HG03175 (cell line): ENCODE results near the gene FAM193A.
"Not testable (repeated sequence)": the region's sequence is repeated elsewhere in the genome, so short reads cannot be mapped to it uniquely, and the experiment has no call there.

Source experiments
- ATAC-seq: cut with Tn5 transposase; IDR thresholded peaks from one replicate; pipeline ENCODE4 v1.9.1; 2021; ENCODE audit warnings: mild to moderate bottlenecking, moderate library complexity; ENCODE audit not compliant: unreplicated experiment

FAM193A gene

DNA sequence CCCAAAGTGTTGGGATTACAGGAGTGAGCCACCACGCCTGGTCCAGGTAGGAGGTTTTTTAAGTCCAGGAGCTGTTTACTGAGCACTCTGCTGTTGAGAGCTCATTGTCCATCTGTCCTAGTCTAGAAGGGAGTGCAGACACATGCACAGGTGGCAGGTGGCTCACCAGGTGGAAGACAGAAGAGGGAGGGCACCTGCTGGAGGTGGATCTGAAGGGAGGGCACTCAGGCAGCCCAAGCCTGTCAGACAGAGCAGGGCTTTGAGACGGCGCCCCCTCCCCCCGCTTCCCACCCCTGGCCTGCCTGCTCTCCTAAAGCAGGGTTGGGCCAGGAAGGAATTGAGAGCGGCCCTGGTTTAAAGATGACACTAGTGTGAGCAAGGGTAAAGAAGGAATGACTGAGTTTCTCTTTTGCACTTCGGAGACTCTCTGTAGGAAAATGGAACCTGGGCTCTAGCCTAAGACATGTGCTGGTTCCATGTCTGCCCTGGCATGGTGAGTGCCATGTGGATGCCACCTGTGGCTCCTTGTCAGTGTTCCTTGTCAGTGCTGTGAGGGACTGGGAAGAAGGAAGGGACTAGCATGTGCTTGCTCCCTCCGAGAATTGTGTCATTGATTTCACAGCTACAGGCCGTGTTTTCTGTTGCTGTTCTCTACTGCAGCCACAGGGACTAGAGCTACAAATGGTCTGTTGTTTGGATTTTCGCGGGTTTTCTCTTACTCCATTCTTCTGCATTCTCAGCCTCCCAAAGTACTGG is 111.1 kb downstream of the FAM193A start:
- no peak for ATAC-seq

DNA sequence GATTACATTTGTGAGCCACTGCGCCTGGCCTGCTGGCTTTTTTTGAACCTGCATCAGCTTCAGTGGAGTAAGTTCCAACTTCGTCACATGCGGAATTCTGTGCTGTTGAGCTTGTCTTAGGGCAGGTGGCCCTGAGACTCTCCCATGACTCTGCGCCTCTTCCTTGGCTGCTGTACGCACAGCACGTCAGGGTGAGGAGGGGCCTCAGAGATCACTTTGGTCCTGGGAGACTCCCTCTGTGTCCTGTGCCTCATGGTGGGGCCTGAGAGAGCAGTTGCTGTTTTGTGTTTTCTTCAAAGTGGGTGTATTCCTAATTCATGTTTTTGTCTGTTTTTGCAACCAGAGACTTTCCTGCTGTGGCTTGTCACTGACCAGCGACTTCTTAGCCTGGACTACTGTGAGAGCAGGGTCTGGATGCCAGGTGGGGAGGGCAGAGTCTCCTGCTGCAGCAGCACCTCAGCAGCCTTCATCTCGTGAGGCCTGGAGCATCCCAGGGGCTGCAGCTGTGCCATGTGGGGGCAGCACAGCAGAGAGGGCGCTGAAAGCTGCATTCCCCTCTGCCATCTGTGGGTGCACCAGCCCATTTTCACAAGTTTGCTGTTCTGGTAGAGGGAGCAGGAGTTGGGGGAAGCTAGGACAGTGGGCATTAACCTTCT is 111.8 kb downstream of the FAM193A start:
- no peak for ATAC-seq

DNA sequence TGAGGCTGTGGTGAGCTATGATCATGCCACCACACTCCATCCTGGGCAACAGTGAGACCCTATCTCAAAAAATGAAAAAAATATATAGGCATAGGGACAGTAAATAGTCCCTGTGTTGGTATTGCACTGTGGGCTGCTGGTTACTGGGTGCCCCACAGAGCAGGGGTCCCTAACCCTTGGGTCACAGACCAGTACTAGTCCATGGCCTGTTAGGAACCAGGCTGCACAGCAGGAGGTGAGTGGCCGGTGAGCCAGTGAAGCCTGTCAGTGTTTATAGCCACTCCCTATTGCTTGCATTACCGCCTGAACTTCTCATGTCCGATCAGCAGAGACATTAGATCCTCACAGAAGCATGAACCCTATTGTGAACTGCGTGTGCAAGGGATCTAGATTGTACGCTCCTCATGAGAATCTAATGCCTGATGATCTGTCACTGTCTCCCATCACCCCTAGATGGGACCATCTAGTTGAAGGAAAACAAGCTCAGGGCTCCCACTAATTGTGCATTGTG is 113.2 kb downstream of the FAM193A start:
- no peak for ATAC-seq

DNA sequence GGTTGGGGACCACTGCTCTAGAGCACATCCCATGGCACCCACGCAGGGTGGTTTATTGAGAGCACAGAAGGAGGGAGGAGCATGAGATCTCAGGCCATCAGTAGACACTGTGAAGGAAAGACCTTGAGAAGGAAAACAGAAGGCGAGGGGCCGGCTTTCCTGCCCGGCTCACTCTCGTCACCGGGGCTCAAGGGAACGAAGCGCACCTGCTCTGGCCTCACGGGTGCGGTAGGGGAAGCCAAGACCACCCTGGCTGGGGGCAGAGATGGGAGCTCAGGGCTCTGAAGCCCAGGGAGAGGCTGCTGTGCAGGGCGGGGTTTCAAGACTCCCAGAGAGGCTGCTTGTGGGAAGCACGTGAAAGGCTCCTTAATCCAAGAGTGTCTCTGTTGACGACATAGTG is 113.8 kb downstream of the FAM193A start:
- no peak for ATAC-seq

DNA sequence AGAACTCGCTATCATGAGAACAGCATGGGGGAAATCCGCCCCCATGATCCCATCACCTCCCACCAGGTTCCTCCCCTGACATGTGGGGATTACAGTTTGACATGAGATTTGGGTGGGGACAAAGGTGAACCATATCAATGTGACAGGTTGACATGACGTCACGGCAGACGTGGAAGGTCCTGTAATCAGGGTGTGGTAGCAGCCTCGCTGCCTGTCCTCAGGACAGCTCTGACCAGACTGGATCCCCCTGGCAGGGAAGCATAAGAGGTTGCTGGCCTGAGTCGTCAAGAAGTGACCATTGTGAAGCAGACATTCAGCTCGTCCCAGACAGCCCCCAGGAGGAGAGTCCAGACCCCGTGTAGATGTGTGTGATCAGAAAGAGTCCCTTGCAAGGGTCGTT is 115.1 kb downstream of the FAM193A start:
- no peak for ATAC-seq

DNA sequence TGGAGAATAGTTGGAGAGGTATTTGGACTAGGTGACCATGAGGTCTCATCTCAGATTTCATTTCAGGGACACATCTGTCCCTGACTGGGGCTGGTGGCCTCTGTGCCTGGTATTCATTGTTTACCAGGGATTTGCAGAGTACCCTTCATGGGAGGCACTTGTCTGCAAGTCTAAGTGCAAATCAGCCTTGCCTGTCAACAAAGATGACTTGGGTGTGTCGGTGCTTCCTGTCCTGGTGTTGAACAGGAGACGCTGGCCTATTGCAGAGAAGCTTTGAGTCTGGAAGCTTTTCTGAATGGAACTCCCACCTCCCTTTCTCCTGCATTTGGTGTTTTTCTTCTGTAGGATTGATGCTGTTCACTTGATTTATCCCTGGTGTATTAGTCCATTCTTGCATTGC is 115.6 kb downstream of the FAM193A start:
- no peak for ATAC-seq

DNA sequence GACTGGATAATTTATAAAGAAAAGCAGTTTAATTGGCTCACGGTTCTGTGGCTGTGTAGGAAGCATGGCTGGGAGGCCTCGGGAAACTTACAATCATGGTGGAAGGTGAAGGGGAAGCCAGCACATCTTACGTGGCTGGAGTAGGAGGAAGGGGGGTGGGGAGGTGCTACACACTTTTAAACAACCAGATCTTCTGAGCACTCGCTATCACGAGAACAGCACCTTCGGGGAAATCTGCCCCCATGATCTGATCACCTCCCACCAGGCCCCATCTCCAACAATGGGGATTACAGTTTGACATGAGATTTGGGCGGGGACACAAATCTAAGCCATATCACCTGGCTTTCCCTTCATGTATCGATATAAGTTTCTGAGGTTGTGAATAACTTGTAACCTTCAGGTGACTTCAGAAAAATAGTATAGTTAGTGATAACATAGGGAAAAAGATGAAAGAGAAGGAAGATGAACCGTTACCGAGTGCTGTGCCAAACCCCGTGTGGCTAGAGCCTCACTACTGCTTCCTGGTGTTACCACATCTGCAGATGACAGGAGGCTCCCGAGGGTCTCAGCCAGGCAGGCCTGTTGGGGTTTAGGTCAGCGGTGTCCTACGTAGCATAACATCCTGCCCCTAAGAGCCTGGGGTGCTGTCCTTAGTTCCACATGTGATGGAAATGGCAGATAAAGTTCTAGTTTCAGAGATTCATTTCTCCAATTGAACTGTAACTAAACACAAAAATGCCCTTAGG is 116.1 kb downstream of the FAM193A start:
- ATAC-seq: no peak

DNA sequence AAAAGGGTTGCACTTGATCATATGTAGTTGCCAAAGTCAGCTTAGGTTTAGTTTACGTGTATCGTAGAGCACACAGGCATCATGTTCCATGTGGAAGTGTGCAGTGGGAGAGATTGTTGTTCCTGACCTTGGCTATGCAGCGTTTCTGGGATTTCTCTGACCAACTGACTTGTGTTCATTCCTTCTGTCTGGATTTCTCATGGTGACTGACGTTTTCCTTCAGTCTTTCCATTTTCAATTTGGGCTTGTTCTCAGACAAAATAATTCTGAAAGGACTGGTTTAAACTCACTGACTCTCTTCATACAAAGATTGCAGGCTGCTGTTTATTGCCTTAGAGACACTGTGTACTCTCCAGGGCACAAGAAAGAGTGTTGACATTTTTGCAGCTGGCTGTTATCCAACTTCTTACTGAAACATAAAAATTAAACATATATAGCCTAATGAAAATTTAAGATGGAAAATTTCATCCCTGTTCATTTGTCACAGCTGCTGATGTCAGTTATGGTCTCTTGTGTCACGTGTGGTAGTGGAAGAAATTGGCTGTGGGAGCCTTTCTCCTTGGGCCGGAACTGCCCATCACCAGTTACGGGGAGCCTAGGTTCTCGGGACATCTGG is 124.3 kb downstream of the FAM193A start:
- ATAC-seq: no peak

DNA sequence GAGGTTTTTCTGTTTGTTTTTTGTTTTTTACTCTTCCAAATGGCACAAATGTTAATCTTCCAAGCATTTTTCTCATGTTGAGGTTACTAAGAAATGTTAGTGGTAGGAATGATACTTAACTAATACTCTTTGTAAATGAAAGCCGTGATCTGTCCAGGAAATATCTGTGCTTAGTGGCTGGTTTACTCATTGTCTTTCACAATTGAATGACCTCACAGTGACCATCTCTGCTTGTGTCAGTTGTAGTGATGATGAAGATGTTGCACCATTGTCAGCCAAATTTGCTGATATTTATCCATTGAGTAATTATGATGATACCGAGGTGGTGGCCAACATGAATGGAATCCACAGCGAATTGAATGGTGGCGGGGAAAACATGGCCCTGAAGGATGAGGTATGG is 126.2 kb downstream of the FAM193A start:
- no peak for ATAC-seq

DNA sequence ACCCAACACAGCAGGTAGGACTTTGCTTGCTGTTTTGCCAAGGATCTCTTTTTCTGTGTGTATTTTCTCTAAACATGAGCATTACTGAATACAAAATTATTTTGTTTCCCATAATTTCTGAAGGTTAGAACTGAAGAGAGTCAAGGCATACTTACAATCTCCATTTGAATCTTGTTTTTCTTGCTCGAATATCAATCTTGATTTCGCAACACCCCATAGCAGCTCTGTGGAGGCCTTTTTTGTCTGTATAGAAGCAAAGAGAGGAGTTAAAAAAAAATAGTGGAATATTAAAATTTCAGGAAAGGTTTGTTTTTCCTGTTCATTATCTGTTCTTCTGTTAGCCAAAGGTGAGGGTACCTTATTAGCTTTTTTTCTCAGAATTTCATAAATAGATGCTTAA is 126.8 kb downstream of the FAM193A start:
- no peak for ATAC-seq

DNA sequence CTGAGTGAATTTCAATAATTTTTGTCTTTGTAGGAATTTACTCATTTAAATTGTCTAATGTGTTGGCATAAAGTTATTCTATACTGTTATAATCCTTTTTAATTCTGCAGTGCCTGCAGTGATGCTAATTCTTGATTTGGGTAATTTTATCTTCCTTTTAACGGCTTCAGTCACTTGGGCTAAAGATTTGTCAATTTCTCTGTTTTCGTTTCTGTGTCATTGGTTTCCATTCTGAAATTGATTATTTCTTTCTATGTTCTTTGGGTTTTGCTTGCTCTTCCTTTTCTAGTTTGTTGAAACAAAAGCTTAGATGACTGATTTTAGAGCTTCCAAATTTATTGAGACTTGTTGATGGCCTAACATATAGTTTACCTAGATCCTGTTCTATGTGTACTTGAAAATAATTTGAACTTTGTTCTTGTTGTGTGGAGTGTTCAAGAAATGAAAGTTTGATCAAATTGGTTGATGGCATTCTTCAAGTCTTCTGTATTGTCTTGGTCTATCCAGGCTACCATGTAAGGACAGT is 130.3 kb downstream of the FAM193A start:
- ATAC-seq: no peak

DNA sequence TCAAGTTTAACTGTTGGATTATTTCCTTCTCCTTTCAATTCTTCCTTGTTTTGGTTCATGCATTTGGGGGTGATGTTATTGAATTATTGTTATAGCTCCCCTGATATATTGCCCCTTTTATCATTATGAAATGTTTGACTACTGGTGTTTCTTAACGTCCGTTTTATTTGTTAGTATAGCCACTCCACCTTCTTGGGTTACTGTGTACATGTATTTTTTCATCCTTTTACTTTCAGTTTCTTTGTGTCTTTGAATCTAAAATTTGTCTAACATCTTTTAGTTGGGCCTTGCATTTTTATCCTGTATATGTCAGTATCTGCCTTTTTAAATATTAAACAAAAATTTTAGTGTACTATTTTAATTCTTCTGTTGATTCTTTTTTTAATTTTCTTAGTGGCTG is 131.0 kb downstream of the FAM193A start:
- ATAC-seq: no peak

DNA sequence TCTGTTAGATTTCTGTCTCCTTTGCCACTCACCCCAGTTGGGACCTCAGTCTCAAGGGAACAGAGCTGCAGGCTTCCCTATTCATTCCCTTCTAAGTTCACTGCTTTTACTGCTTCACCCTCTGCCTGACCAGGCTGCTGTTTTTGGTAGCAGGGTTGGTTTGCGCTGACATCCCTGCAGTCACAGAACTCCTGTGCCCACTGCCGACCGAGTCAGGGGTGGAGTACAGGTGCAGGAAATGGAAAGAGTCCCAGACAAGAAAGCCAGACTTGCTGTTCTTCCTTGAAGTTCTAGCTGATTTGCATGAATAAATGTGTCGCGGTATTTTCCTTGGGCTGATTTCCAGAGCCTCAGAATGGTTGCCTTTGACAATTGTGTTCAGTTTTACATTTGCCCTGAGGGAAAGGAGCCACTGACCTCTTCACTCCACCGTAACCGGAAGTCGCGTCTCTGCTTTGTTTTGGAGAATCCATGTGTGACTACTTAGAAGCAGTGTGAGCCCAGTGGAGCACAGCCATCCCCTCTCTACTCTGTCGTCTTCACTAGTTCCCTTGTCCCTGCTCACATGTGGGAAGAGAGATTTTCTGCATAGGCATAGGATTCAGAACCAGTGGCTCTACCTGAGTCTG is 134.9 kb downstream of the FAM193A start:
- ATAC-seq: no peak

DNA sequence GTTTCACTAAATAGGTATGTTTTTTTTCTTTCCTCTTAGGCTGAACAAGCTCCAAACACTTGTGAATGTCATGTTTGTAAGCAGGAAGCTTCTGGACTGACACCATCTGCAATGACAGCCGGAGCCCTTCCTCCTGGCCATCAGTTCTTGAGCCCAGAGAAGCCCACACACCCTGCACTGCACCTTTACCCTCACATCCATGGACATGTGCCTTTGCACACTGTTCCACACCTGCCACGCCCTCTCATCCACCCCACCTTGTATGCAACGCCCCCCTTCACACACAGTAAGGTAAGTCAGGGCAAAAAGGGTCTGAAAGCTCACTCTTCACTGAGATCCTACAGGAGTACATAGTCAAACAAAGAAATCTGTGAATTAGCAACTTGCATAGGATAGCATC is 135.6 kb downstream of the FAM193A start:
- no peak for ATAC-seq

DNA sequence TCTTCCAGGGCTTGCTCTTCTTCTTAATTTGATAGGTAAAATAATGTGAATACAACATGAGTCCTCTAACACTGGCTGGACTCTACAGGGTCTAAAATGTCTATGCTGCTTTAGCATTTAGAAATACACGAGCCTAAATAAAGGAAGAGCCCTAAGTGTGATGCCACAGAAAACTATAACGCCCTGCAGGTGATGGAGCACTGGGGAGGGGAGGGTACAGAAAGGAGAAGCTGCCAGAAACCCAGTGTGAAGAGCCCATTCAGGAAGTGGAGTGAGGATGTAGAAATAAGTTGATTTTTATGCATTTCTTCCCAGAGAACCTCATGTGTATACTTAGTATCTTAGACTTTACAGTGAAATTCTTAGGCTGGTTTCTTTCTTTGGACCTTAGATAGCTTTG is 136.3 kb downstream of the FAM193A start:
- ATAC-seq: no peak

DNA sequence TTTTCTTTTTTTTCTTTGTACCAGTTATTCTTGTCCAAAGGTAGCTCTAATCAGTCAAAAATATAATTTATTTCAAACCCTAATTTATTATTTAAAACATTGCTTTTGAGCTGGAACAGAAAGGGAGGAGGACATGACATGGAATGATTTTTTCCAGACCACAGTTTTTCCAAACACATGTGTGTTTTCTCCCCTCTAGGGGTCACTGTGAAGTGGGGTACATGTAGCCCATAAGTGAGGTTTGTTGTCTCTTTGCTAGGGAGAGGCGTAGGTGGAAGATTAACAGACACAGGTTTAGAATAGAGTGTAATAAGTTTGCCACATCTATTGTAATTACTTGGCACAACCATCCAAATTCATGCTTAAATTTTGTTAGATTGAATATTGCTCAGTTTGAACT is 136.7 kb downstream of the FAM193A start:
- no peak for ATAC-seq

DNA sequence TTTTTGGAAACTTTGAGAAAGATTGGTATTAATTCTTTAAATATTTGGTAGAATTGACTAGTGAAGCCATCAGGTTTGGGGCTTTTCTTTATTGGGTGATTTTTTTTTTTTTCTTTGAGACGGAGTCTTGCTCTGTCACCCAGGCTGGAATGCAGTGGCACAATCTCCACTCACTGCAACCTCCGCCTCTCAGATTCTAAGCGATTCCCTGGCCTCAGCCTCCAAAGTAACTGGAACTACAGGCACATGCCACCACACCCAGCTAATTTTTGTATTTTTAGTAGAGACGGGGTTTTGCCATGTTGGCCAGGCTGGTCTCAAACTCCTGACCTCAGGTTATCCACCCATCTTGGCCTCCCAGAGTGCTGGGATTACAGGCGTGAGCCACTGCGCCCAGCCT is 143.3 kb downstream of the FAM193A start:
- not testable (repeated sequence) for ATAC-seq

DNA sequence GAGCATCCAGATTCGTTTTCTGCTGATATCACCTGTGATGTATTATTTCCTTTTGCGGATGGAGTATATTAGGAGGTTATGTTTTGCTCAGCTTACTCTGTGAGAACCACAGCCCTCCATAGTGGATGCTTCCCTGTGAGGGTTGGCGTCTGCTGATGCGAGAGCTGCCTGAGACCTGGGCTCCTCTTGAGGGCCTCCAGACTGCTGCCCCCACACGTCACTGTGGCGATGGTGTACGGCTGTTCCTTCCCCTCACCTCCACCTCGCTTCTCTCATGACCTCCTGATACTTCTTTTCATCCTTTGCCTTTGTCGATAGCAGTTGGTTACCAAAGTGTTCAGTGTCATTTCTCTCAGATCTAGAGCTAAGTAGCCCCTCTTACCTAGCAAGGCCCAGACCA is 148.0 kb downstream of the FAM193A start:
- ATAC-seq: no peak

DNA sequence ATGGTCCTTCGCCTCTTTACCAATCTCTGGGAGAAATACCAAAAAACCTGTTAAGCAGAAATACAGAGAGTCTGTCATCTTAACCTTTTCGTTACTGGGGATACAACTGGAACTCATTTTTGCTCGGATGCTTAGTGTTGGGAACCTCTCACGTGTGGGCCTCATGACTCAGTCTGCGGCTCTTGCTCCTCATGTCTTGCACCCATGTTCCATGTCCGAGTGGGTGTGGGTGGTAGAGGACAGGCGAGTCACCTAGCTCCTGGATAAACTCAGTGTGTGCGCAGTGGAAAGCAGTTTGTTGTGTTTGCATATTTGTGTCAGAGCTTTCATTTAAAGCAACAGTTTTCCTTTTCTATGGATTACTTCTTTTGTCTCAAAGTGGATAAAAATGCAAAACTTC is 149.1 kb downstream of the FAM193A start:
- ATAC-seq: no peak

DNA sequence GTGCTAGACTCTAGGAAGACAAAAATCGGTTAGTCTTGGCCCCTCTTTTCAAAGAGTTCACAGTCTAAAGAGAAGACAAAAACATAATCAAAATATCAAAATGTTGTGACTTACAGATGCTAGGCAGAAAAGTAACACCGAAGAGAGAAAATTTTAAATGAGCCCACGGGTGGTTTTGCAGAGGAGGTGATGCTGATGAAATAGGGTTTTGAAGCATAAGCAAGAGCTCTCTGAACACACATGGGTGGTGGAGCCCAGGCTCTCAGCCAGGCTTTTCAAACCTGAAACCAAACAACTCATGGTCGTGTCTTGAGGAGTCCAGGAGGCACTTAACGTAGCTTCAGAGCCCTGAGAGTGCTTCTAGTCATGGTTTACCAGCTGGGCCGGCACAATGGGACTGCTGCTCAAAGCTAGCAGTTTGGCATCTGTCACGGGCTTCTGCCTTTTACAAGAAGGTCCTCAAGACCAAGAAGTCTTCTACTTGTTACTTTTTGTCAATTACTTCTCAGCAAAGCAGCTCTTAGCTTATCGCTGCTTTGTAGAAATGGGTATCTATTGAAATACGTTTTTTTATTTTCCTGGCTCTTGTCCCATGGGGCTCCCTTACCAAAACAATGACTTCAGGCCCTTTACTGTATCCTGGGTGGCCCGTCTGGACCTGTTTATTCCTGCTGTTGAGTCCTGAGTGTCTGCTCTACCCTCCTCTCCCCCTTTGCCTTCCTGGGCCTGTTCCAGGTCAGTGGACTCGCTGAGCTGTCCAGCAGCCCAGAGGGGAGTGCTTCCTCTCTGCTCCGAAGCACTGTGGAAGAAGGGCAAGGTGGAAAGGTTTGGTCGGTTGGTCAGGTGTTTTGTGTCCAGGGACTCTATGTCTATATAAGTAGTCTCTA is 150.2 kb downstream of the FAM193A start:
- no peak for ATAC-seq
